ENCODE measurements around the gene CEND1. TPM values are rescaled to one million over a fixed set of nuclear protein-coding genes. Genes with fewer than 3 reads are reported as not detected.
A peak's percentile ranks its signal among the peaks of the same experiment; 100 is the strongest.

CEND1 gene
- total RNA-seq, 1 experiment from 2014 or later: 2.7 TPM

- no peaks in the 10 kb centered on the region for H3K27me3 Mint-ChIP-seq (ENCODE audit: low read depth)
- DNase-seq (ENCODE audit: low spot score) (peak; percentile 10), ATAC-seq (no peak)
- no peaks in the 10 kb centered on the region for H3K9me3 Mint-ChIP-seq
- H3K36me3 Mint-ChIP-seq: peaks cover 19% of the 10 kb centered on the region
- ChIA-PET CTCF (interaction anchor here (0.5 kb wide), 1 partner anchor 1407 kb away, joined by 3 read pairs; no protein-coding TSS in a partner anchor), POLR2A (no interaction called here)
- peaks cover 5% of the 10 kb centered on the region for H3K4me1 Mint-ChIP-seq
- TF ChIP-seq ATF3 (CRISPR knock-in tag; conservative IDR thresholded peaks at IDR 0.05) (no peak), ZNF416 (CRISPR knock-in tag; IDR thresholded peaks at IDR 0.05) (no peak)
- no peak overlapping the region for H3K4me3 Mint-ChIP-seq
- H3K27ac Mint-ChIP-seq: peak overlapping the region; percentile 57; the same call in 1 of the 2 replicates
Measured at GRCh38 chr11:770642-771616, 19.0 kb downstream of the CEND1 start.

- no peak for ATAC-seq
- H3K27me3 Mint-ChIP-seq (ENCODE audit: low read depth): no peaks in the 10 kb centered on the region
- CTCF ChIA-PET: no interaction called here
- TF ChIP-seq PRDM15 (CRISPR knock-in tag; IDR thresholded peaks at IDR 0.05): no peak
- no peak for TF ChIP-seq CDX4 (CRISPR knock-in tag; IDR thresholded peaks at IDR 0.05; ENCODE audit: borderline replicate concordance)
- TF ChIP-seq JUN (CRISPR knock-in tag; IDR thresholded peaks at IDR 0.05): no peak
- no peak for TF ChIP-seq MXD4 (CRISPR knock-in tag; IDR thresholded peaks at IDR 0.05; ENCODE audit: borderline replicate concordance)
- no peak for TF ChIP-seq ARID4B (CRISPR knock-in tag; IDR thresholded peaks at IDR 0.05; ENCODE audit: borderline replicate concordance)
- TF ChIP-seq CTCF (IDR thresholded peaks at IDR 0.05): no peak
- no peak for TF ChIP-seq FOXP1 (CRISPR knock-in tag; IDR thresholded peaks at IDR 0.05; ENCODE audit: borderline replicate concordance)
- TF ChIP-seq E2F1 (CRISPR knock-in tag; IDR thresholded peaks at IDR 0.05): no peak
- TF ChIP-seq PRRX2 (CRISPR knock-in tag; IDR thresholded peaks at IDR 0.05): no peak
- TF ChIP-seq ZNF138 (CRISPR knock-in tag; conservative IDR thresholded peaks at IDR 0.05): no peak
- no peak for TF ChIP-seq E2F5 (CRISPR knock-in tag; IDR thresholded peaks at IDR 0.05)
- TF ChIP-seq ATF3 (CRISPR knock-in tag; conservative IDR thresholded peaks at IDR 0.05): no peak
- no peak for TF ChIP-seq STAT6 (CRISPR knock-in tag; conservative IDR thresholded peaks at IDR 0.05; ENCODE audit: low read depth)
Measured at GRCh38 chr11:769887-770641, 19.8 kb downstream of the CEND1 start.

More at GRCh38 chr11:769887-770641, 19.8 kb downstream of the CEND1 start:
- H3K27ac Mint-ChIP-seq: no peak overlapping the region
- no peak for DNase-seq (ENCODE audit: low spot score)
- H3K4me3 Mint-ChIP-seq: no peak overlapping the region
- H3K36me3 Mint-ChIP-seq: peaks cover 19% of the 10 kb centered on the region
- no peaks in the 10 kb centered on the region for H3K9me3 Mint-ChIP-seq
- POLR2A ChIA-PET: no interaction called here
- H3K4me1 Mint-ChIP-seq: no peaks in the 10 kb centered on the region

All from WTC11 (cell line).